NCI-H82 treated with DMSO at 0.1 percent for 48 hours (cell line): Measurements from ENCODE around the gene HES1.
A peak's percentile ranks its signal among the peaks of the same experiment; 100 is the strongest.

Source experiments
- DNase-seq: peaks from one replicate; lab custom pipeline; 2025; ENCODE audit not compliant: unreplicated experiment; lab: John Stamatoyannopoulos, UW

The HES1 gene

DNA sequence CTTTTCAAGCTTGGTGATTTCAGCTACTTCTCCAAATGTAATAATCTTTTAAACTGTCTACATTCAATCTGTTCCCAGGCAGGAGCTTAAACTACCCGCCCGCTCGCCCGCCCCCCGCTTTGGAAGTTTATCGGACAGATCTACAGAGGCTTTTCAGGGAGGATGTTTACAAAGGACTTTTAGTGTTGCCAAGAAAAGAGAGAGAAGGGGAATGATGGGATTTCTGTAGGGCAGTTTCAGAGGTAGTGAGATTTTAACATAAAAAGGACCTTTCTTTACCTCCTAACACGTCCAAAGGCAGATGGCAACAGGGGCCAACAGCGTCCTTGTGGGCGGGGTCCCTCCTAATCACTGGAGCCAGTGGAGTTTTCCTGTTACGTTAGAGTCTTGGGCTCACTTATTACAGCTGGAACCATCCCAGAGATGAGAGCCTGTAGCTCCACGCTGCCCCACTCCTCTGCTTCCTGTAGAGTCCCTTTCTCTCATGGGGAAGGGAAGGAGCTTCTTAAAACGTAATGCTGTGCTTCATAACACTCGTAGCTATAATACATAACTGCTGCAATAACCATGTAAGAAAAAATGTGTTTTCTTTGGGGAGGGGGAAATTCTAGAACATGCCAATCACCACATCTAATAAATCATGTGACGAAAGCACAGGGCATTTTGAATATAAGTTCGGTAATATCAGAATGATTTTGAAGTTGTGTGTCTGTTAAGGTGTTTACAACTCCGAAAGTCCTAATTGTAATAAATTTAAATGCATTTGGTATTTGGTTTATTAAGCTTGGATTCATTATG, 30.9 kb downstream of the HES1 start:
- DNase-seq, result peak; percentile 95

DNA sequence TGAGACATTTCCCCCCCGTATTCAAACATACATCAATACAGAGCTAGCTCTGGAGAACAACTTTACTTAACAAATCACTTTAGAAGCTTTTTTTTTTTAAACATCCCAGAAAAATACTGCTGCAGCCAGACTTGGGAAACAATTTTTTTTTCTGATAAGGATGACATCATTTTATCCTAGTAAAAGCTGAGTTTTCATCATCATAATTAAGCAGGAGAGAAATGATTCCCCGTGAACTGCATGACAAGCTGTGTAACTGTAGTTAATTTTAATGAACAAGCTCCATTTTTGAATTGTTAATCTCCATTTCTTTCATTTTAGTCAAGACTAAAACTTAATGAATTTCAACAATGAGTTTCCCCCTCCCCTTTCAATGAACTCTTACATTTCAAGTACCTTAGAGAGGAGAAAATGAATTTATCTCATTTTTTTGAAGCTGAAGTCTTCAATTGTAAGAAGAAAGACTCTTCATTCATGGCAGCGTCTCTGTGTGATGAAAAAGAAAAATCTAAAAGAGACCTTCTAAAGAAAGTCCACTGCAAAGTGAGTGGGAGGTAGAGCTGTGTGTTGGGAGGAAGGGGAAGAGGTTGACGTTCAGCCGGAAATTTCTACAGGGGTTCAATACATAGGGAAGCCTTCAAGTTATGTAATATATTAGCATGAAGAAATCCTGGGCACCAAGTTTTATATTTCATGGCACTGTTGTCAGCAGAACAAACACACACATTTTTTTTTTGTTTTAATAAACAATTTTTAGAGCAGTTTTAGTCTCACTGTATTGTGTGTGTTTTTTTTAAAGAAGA, 31.7 kb downstream of the HES1 start:
- DNase-seq, result no peak

DNA sequence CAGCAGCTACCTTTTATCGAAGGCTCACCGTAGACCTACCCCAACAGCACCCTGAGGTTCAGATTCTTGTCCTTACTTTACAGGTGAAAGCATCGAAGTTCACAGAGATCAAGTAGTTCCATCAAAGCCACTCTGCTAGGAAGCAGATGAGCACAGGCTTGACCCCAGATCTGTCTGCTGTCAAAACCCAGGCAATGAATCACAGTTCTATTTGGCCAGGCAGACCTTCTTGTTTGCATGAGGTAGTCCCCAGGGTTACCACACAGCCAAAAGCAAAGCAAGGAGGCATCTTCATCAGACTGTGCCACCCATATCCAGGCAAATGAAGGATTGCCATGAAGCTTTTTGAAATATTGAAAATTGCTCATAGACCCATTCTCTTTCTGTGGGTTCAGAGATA, 33.0 kb downstream of the HES1 start:
- no peak for DNase-seq

DNA sequence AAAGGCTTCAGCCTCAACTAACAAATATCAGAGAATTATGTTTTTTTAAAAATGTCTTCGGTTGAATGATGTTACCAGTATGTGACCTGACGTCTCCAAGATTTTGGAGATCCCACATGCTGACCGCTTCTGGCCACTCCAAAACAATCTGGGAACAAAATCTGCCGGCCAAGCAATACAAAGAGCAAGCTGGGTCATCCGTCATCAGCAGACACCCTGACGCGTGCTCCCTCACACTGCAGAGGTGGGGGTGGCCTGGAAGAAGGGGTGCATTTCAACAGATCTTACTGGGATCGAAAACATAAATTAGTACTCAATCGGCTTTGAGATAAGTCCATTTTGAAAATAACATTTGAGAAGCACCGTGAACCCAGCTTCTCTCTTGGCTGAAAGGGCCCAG, 33.6 kb downstream of the HES1 start:
- DNase-seq, result no peak

DNA sequence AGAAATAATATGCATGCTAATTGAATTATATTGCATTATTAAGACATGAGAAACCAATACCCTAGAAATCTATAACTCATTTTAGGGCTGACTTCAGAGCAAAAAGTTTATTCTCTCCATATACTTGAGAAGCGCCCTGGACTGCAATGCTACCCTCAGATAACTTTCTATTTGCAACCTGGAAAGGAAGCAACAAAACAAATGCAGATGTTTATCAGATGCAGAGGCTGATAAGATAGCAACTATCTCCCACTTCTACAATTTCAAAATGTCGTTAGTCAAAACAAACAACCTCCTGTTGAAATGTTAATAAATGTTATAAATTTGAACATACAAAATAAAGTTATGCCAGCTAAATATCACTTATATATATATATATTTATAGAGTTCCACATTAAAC, 34.8 kb downstream of the HES1 start:
- no peak for DNase-seq

DNA sequence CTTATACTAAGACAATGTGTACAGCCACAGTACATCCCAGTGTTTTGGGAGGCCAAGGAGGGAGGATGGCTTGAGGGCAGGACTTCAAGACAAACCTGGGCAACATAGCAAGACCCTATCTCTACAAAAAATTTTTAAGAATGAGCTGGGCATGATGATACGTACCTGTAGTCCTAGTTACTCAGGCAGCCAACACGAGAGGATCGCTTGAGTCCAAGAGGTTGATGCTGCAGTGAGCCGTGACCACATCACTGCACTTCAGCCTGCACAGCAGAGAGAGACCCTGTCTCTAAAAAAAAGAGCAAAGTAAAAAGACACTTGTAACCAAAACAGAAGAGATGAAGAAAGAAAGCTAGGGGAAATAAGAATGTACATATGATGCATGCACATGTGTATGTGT, 38.5 kb downstream of the HES1 start:
- no peak for DNase-seq

DNA sequence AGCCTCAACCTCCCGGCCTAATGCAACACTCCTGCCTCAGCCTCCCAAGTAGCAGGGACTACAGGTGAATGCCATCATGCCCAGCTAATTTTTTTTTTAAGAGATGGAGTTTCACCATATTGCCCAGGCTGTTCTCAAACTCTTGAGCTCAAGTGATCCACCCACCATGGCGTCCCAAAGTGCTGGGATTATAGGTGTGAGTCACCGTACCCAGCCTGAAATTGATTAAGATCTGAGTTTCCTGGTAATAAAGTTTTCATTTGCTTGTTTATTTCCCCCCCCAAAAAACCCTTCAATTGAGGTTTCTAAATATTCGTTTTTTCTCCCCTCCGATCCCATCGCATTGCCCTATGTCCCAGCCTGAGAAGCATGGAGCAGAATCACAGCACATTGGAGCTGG, 39.0 kb downstream of the HES1 start:
- DNase-seq, result no peak

DNA sequence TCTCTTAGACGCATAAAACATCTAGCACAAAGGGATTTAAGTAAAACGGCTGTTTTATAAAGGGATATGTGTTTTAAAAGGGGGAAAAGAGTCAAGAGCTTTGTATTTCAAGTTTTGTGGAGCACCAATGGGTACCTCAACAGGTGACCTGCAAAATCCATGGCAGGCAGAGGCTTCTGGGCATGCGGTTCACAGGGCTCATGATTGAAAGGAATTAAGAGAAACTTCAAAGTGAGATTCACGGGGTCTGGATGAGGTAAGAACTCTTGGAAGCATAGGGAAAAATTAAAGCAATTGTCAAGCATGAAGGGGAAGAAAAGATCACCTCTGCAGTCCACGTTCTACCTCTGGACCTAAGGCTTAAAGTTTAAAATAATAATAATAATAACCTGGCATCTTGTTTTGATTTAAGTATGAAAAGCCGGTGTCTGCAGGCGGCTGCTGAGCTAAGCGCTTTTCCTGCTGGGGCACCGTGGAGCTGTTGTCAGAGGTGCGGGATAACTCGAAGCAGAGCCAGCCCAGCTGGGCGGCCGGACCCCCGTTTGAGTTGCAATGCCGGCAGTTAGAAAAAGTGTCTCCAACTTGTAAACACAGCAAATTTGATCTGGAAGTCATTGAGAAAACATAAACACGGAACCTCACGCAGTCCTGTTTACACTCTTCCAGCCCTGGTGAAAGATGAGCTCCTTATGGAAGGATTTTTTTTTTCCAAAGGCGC, 40.5 kb downstream of the HES1 start:
- no peak for DNase-seq

DNA sequence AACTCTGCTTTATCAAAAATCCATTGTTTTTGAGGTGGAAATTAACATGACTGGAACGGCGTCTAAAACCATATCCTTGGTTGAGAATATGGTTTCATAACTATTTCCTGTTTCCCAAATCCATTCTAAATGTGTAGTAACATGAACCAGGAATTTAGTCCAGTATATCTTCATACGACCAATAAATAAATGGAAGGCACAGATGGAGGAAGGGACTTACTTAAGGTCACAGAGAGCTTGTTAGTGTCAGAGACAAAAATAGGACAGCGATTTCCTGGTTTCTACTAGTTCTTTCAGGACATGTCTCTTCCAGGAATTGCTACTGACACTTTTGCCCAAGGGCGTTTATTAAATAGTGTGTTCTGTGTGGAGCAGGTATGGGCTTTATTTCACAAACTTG, 41.2 kb downstream of the HES1 start:
- DNase-seq, result no peak

DNA sequence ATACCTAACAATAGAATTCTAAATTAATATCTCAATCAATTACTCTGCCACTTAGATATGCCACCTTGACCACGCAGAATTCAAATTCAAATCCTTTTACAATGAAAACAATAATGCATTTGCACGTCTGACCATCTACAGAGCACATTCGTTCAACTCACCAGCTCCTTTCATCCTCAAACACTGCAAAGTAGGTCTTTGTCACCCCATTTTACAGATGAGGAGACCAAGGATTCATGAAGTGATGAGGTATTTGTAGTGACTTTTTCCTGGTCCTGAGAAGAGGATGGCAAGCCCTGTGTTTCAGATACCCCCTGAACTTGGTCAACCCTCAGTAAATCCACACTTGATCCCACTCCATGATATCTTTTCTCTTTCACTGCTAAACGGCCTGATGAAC, 42.2 kb downstream of the HES1 start:
- no peak for DNase-seq

DNA sequence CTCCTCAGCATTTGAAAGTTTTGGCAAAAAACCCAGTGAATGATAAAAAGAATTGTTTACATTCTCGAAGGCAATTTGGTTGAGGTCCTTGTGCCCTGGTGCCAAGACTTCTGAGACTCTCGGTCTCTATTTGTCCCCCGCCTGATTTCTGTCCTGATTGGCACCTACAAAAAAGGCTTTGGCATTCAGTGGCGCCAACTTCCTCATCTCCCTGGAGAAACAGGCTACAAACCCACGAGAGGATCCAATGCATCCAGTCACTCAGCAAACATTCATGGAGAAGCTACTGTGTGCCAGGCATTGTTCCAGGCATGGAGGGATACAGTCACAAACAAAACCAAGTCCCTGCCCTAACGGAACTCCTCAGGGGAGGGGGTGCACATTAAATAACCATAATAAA, 42.7 kb downstream of the HES1 start:
- no peak for DNase-seq

DNA sequence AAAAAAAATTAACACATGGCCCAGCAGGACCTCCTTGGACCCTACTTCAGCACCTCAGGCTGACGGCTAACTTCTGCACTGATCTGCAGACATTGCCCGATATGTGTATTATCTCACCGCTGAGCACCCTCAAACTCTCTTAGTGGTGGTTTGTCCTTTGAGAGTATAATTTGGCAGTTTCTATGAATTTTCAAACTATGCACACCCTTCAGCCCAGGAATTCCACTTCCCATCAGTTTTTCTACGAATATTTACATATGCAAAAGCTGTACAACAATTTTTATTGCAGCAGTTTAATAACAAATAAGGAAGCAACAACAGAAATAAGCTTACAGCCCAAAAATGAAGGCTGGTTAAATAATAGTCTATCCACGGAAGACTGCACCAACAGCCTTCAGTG, 44.6 kb downstream of the HES1 start:
- no peak for DNase-seq

DNA sequence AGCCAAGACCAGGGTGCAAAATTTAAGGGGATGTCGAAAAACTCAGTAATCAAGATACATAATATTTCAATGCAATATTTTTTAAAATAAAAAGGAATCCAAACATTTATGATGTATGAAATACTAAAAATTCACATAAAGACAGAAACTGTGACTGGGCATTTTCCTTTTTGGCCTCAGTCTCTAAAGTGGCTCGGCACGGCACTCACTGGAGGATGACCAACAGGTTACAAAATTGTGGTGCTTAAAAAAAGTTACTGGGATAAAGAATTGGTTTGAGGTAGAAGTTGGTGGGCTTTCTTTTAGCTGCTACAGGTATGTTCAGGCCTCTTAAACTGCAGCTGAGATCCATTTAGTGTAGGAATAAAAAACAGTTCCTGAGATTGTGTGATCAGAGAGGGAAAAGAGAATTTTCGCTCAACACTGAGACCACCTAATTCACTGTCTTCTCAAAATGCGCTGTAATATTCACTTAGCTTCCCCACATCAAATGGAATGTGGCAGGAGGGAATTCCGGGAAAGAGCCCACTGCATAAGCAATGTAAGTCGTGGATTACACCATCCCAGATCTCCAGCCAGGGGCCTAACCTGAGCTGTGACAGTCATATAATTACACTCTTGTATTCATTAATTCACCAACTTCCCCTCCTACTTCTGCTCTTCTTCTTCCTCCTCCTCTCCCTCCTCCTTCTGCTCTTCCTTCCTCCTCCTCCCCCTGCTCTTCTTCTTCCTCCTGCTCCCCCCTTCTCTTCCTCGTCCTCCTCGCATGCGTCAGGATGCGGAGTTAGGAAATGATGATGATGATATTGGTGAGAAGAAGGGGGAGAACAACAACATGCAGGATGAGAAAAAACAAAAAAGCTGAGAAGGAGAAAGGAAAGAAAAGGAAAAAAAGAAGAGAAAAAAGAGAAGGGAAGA, 45.9 kb downstream of the HES1 start:
- no peak for DNase-seq

DNA sequence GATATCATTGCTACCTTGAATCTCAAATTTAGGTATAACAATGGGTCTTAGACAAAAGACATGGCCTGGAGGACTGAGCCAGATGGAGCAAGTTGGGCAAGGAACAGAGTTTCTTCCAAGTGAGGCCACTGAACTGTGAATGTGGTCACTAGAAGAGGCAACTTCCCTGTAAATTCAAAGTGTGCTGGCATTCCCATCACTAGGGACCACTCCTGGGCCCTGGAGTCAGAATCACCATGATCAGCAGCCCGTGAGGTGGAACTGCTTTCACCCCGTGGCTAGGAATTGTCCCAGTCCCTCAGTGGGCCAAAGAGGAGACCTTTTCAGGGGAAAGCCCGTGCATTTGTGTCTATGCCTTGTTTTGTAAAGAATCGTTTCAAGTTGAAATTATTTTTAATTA, 47.3 kb downstream of the HES1 start:
- DNase-seq, result no peak

DNA sequence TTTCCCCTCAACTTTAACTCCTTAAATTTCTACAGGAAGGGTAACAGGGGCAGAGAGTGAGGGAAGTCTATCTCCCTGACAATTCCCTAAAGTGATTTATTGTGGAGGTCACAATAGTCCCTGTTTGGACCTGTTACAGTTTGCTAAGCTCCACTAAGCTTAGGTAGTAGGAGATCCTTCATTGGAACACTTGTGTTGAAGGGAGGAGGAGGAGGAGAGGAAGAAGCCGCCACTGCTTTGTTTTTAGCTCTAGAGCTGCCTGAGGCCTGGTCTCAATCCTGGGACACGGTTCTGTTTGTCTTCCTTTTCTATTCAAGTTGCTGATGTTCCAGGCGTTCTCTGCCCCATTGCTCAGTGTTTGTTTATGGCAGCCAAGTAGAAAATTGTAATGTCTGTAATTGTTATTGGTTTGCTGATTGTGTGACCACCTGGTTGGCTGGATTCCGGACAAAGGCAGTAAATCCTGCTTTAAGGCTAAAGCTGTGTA, 48.4 kb downstream of the HES1 start:
- DNase-seq, result peak; percentile 41

DNA sequence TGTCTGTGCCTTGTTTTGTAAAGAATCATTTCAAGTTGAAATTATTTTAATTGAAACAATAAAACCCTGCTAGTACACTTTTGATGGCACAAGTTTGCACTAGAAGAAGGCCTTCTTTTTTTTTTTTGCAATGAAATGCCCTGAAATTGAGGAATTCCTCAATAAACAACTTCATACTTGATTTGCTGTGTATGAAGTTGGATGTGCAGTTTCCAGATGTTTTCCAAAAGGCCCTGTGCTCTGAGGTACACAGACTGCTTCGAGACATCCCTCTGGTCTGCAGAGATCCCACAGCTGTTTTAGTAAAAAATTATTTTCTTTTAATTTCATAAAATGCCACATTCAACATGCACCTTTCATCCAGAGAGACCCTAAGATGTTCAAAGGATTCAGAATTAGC, 48.9 kb downstream of the HES1 start:
- DNase-seq, result no peak

DNA sequence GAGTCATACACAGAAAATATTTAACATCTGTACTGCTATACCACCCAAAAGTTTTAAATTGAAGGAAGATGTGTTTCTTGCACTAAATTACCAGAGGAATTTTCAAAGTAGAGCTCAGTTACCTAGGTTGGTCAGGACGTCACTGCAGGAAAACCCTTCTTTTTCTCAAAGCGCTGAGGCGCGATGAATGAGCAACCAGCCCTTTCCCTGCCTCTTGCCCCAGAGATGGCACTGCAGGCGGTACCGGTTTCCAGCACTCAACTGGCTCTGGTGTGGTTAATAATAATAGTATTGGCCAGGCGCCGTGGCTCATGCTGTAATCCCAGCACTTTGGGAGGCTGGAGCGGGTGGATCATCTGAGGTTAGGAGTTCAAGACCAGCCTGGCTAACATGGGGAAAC, 49.3 kb downstream of the HES1 start:
- no peak for DNase-seq

DNA sequence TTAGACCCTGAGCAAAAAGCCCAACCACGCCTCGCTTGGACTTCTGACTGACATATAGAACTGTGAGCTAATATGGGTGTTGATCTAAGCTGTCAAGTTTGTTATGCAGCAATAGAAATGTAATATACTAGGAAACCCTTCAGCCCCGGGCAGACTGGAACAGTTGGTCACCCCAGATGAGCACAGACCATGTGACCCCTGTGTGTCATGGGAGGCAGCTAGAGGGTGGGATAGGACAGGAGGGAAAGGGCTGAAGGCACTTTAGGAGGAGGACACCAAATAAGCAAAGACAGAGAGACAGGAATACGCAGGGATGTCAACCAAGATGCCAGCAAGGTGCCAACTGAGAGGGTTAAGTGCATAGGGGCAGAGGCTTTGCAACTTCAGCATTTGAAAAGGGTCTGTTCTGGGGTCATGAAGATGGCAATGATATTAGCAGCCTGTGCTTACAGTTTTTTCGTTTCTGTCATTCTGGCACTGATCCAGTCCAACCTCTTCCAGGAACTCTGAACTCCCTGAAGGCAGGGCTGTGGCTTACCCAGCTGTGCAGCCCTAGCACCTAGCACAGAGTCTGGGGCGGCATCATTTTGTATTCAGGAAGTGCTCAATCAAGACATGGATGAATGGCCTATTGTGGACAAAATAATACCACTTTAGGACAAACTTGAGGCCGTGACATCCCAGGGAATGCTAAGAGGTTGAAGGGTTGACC, 51.4 kb downstream of the HES1 start:
- DNase-seq, result no peak
